Inflammatory macrophage (primary cell): Measurements from ENCODE around the gene PROX2.

Source experiments
- DNase-seq, 2 donors: peaks; one replicate each; pipeline ENCODE4 v3.0.0-alpha.2; 2020 to 2022

The PROX2 gene

GRCh38 chr14:74909501-74909900 lies 33.6 kb upstream of the PROX2 start:
- DNase-seq, result no peak

GRCh38 chr14:74908861-74909341 lies 33.0 kb upstream of the PROX2 start:
- DNase-seq, result no peak

GRCh38 chr14:74907744-74908143 lies 31.8 kb upstream of the PROX2 start:
- DNase-seq, result no peak

GRCh38 chr14:74906925-74907521 lies 31.1 kb upstream of the PROX2 start:
- DNase-seq, result no peak

- peak; percentile 57 to 61 for DNase-seq
These were observed 29.7 kb upstream of the PROX2 start for GRCh38 chr14:74905595-74906142.

- no peak for DNase-seq
These were observed 28.9 kb upstream of the PROX2 start for GRCh38 chr14:74904635-74905503.

GRCh38 chr14:74902941-74903705 lies 27.2 kb upstream of the PROX2 start:
- DNase-seq, result no peak

- no peak for DNase-seq
These were observed 22.7 kb upstream of the PROX2 start for GRCh38 chr14:74898694-74899093.

- no peak for DNase-seq
These were observed 22.1 kb upstream of the PROX2 start for GRCh38 chr14:74898083-74898482.

GRCh38 chr14:74897642-74898041 lies 21.7 kb upstream of the PROX2 start:
- no peak for DNase-seq

- DNase-seq, result no peak
These were observed 20.5 kb upstream of the PROX2 start for GRCh38 chr14:74896400-74896799.

GRCh38 chr14:74893614-74894091 lies 17.7 kb upstream of the PROX2 start:
- DNase-seq, result peak; percentile 79

- DNase-seq, result peak; percentile 34 to 67
These were observed 16.8 kb upstream of the PROX2 start for GRCh38 chr14:74892745-74893144.

- DNase-seq, result peak; percentile 62 to 68
These were observed 15.9 kb upstream of the PROX2 start for GRCh38 chr14:74891870-74892269.

- DNase-seq, result no peak
These were observed 14.3 kb upstream of the PROX2 start for GRCh38 chr14:74890262-74890661.

GRCh38 chr14:74888164-74889158 lies 12.5 kb upstream of the PROX2 start:
- DNase-seq, result no peak

- DNase-seq, result no peak
These were observed 10.1 kb upstream of the PROX2 start for GRCh38 chr14:74886001-74886400.

GRCh38 chr14:74882103-74882920 lies 6.4 kb upstream of the PROX2 start:
- DNase-seq, result peak; percentile 61 to 64

GRCh38 chr14:74881431-74882102 lies 5.6 kb upstream of the PROX2 start, which contains the start of gene DLST:
Gene DLST (plus strand): TSS chr14:74881916. CDS start chr14:74881954, 38 bp downstream.
- peak; percentile 88 to 89 for DNase-seq
